Effector memory CD8-positive, alpha-beta T cell (primary cell): ENCODE data around the gene ANKS1B.

Experiments used
- ATAC-seq: fragments of 150-1000 bp; cut with Tn5 transposase; replicated peaks from 2 replicates; pipeline ENCODE4 v1.10.0; 2021; ENCODE audit warnings: mild to moderate bottlenecking, moderate library complexity
- DNase-seq, 3 experiments: peaks; one replicate each; pipeline ENCODE4 v3.0.0; 2021
- H3K27ac Mint-ChIP-seq, 2 donors: one replicate each; pipeline ENCODE4 v1.8.0; 2022; ENCODE audit warnings: mild to moderate bottlenecking in 2 of 2, mixed read lengths in 2 of 2, moderate library complexity in 2 of 2
- H3K27me3 Mint-ChIP-seq, 2 donors: one replicate each; pipeline ENCODE4 v1.8.0; 2022; ENCODE audit warnings: mixed read lengths in 2 of 2
- H3K36me3 Mint-ChIP-seq: one replicate; pipeline ENCODE4 v1.8.0; 2022; ENCODE audit warnings: mild to moderate bottlenecking, moderate library complexity, mixed read lengths; ENCODE audit not compliant: insufficient read depth
- H3K4me1 Mint-ChIP-seq, 2 donors: one replicate each; pipeline ENCODE4 v1.8.0; 2022; ENCODE audit warnings: low read depth in 2 of 2, mixed read lengths in 2 of 2
- H3K4me3 Mint-ChIP-seq, 2 donors: one replicate each; pipeline ENCODE4 v1.8.0; 2022; ENCODE audit warnings: mild to moderate bottlenecking in 2 of 2, mixed read lengths in 2 of 2, moderate library complexity in 2 of 2
- H3K9me3 Mint-ChIP-seq, 2 donors: one replicate each; pipeline ENCODE4 v1.8.0; 2022; ENCODE audit warnings: mixed read lengths in 2 of 2

ANKS1B gene

GRCh38 chr12:99513066-99513465 is 471.7 kb downstream of the ANKS1B start:
- H3K36me3 Mint-ChIP-seq = no peaks in the 10 kb centered on the region
- H3K27me3 Mint-ChIP-seq = no peaks in the 10 kb centered on the region
- H3K27ac Mint-ChIP-seq = no peak overlapping the region
- no peaks in the 10 kb centered on the region for H3K4me1 Mint-ChIP-seq
- peaks cover 18 to 19% of the 10 kb centered on the region in 2 donors for H3K9me3 Mint-ChIP-seq
- ATAC-seq (no peak), DNase-seq (no peak)
- no peak overlapping the region for H3K4me3 Mint-ChIP-seq

- Mint-ChIP-seq H3K36me3 (no peaks in the 10 kb centered on the region), H3K9me3 (peaks cover 11 to 19% of the 10 kb centered on the region in 2 donors), H3K4me3 (no peak overlapping the region), H3K27ac (no peak overlapping the region), H3K27me3 (no peaks in the 10 kb centered on the region), H3K4me1 (no peaks in the 10 kb centered on the region)
- ATAC-seq (no peak), DNase-seq (no peak)
Measured at GRCh38 chr12:99505805-99506204, 478.9 kb downstream of the ANKS1B start.

GRCh38 chr12:99498756-99499155 is 486.0 kb downstream of the ANKS1B start:
- Mint-ChIP-seq H3K36me3 (no peaks in the 10 kb centered on the region), H3K4me1 (no peaks in the 10 kb centered on the region), H3K27ac (no peak overlapping the region), H3K9me3 (peaks cover 12 to 24% of the 10 kb centered on the region in 2 donors), H3K4me3 (no peak overlapping the region), H3K27me3 (no peaks in the 10 kb centered on the region)
- DNase-seq (no peak), ATAC-seq (no peak)

GRCh38 chr12:99495799-99496198 is 488.9 kb downstream of the ANKS1B start:
- no peak for DNase-seq

GRCh38 chr12:99493197-99493596 is 491.5 kb downstream of the ANKS1B start:
- DNase-seq = no peak
- H3K4me3 Mint-ChIP-seq = no peak overlapping the region
- no peaks in the 10 kb centered on the region for H3K36me3 Mint-ChIP-seq
- H3K27ac Mint-ChIP-seq = no peak overlapping the region
- H3K27me3 Mint-ChIP-seq = no peaks in the 10 kb centered on the region
- H3K9me3 Mint-ChIP-seq = peaks cover 11 to 24% of the 10 kb centered on the region in 2 donors
- ATAC-seq = no peak
- H3K4me1 Mint-ChIP-seq = no peaks in the 10 kb centered on the region

More at GRCh38 chr12:99495799-99496198, 488.9 kb downstream of the ANKS1B start:
- Mint-ChIP-seq H3K9me3 (peaks cover 14 to 30% of the 10 kb centered on the region in 2 donors), H3K4me1 (no peaks in the 10 kb centered on the region), H3K4me3 (no peak overlapping the region), H3K36me3 (no peaks in the 10 kb centered on the region), H3K27me3 (no peaks in the 10 kb centered on the region), H3K27ac (no peak overlapping the region)
- no peak for ATAC-seq

GRCh38 chr12:99486277-99486676 is 498.5 kb downstream of the ANKS1B start:
- Mint-ChIP-seq H3K4me3 (no peak overlapping the region), H3K36me3 (no peaks in the 10 kb centered on the region), H3K4me1 (no peaks in the 10 kb centered on the region), H3K27ac (no peak overlapping the region), H3K27me3 (no peaks in the 10 kb centered on the region), H3K9me3 (peaks cover 9 to 29% of the 10 kb centered on the region in 2 donors)
- ATAC-seq (no peak), DNase-seq (no peak)

- H3K36me3 Mint-ChIP-seq = no peaks in the 10 kb centered on the region
- no peaks in the 10 kb centered on the region for H3K27me3 Mint-ChIP-seq
- H3K9me3 Mint-ChIP-seq = peaks cover 9 to 19% of the 10 kb centered on the region in 2 donors
- ATAC-seq = no peak
- no peaks in the 10 kb centered on the region for H3K4me1 Mint-ChIP-seq
- H3K27ac Mint-ChIP-seq = no peak overlapping the region
- DNase-seq = no peak
- H3K4me3 Mint-ChIP-seq = no peak overlapping the region
Measured at GRCh38 chr12:99479149-99479548, 505.6 kb downstream of the ANKS1B start.

- Mint-ChIP-seq H3K9me3 (peaks cover 1 to 4% of the 10 kb centered on the region in 2 donors), H3K4me1 (no peaks in the 10 kb centered on the region), H3K27me3 (no peaks in the 10 kb centered on the region), H3K36me3 (no peaks in the 10 kb centered on the region), H3K4me3 (no peak overlapping the region), H3K27ac (no peak overlapping the region)
- DNase-seq (no peak), ATAC-seq (no peak)
Measured at GRCh38 chr12:99476956-99477355, 507.8 kb downstream of the ANKS1B start.

GRCh38 chr12:99455350-99456035 is 529.2 kb downstream of the ANKS1B start:
- ATAC-seq = no peak
- Mint-ChIP-seq H3K4me1 (no peaks in the 10 kb centered on the region), H3K36me3 (no peaks in the 10 kb centered on the region), H3K27me3 (no peaks in the 10 kb centered on the region), H3K4me3 (no peak overlapping the region), H3K9me3 (peaks cover 8 to 23% of the 10 kb centered on the region in 2 donors), H3K27ac (no peak overlapping the region)
- DNase-seq = no peak

- no peak for ATAC-seq
- H3K4me3 Mint-ChIP-seq = no peak overlapping the region
- H3K27me3 Mint-ChIP-seq = no peaks in the 10 kb centered on the region
- H3K27ac Mint-ChIP-seq = no peak overlapping the region
- no peaks in the 10 kb centered on the region for H3K36me3 Mint-ChIP-seq
- no peaks in the 10 kb centered on the region for H3K4me1 Mint-ChIP-seq
- peaks cover 6 to 15% of the 10 kb centered on the region in 2 donors for H3K9me3 Mint-ChIP-seq
- no peak for DNase-seq
Measured at GRCh38 chr12:99454539-99455172, 530.1 kb downstream of the ANKS1B start.

- no peaks in the 10 kb centered on the region for H3K36me3 Mint-ChIP-seq
- H3K4me1 Mint-ChIP-seq = no peaks in the 10 kb centered on the region
- H3K27ac Mint-ChIP-seq = no peak overlapping the region
- ATAC-seq (no peak), DNase-seq (no peak)
- H3K27me3 Mint-ChIP-seq = no peaks in the 10 kb centered on the region
- no peak overlapping the region for H3K4me3 Mint-ChIP-seq
- H3K9me3 Mint-ChIP-seq = peaks cover 5 to 11% of the 10 kb centered on the region in 2 donors
Measured at GRCh38 chr12:99453836-99454538, 530.7 kb downstream of the ANKS1B start.

- Mint-ChIP-seq H3K4me3 (no peak overlapping the region), H3K27ac (no peak overlapping the region), H3K27me3 (no peaks in the 10 kb centered on the region), H3K9me3 (peaks cover 0 to 4% of the 10 kb centered on the region in 2 donors), H3K4me1 (no peaks in the 10 kb centered on the region), H3K36me3 (no peaks in the 10 kb centered on the region)
- no peak for DNase-seq
- ATAC-seq = no peak
Measured at GRCh38 chr12:99450036-99450630, 534.6 kb downstream of the ANKS1B start.

- ATAC-seq (no peak), DNase-seq (no peak)
- Mint-ChIP-seq H3K27me3 (no peaks in the 10 kb centered on the region), H3K4me3 (no peak overlapping the region), H3K27ac (no peak overlapping the region), H3K9me3 (peaks cover 0 to 5% of the 10 kb centered on the region in 2 donors), H3K36me3 (no peaks in the 10 kb centered on the region), H3K4me1 (no peaks in the 10 kb centered on the region)
Measured at GRCh38 chr12:99444859-99445316, 539.8 kb downstream of the ANKS1B start.
